Panc1 (cell line): ENCODE measurements around the gene GLI3. TPM values are rescaled to one million over a fixed set of nuclear protein-coding genes. Genes with fewer than 3 reads are reported as not detected.

Experiments used
- ATAC-seq: fragments of 200-7000 bp; cut with Tn5 transposase; 2 replicates; pipeline ENCODE4 v1.9.1; 2020; ENCODE audit warnings: mild to moderate bottlenecking, moderate library complexity
- BruUV-seq: library from RNA; stranded (reverse); fragments of 400-500 nt; replicated peaks from 2 replicates; lab custom pipeline; 2021; lab: Mats Ljungman, UMichigan
- CTCF ChIA-PET: fragments of 300-600 bp; sonication (Branson Sonifier 250); formaldehyde crosslinking; loops from one replicate; lab custom pipeline; 2022; ENCODE audit warnings: antibody characterized with exemption; lab: Charles Lee
- POLR2A ChIA-PET: fragments of 300-600 bp; sonication (Branson Sonifier 250); formaldehyde crosslinking; loops from one replicate; lab custom pipeline; 2022; ENCODE audit warnings: antibody characterized with exemption; lab: Charles Lee
- DNase-seq: peaks from one replicate; pipeline ENCODE4 v3.0.0-alpha.2; 2010; ENCODE audit warnings: low read depth, low spot score
- H3K27ac ChIP-seq: 2 replicates; pipeline ENCODE4 v1.5.1; 2011; ENCODE audit warnings: mild to moderate bottlenecking, low read length, inconsistent platforms
- H3K27me3 ChIP-seq: fragments of 200-500 bp; sonication (Bioruptor generic); 2 replicates; pipeline ENCODE4 v1.6.0; 2014; ENCODE audit warnings: low read length, inconsistent platforms; ENCODE audit not compliant: control insufficient read depth, insufficient read depth
- H3K36me3 ChIP-seq: fragments of 200-500 bp; sonication (Bioruptor generic); 2 replicates; pipeline ENCODE4 v1.5.1; 2014; ENCODE audit warnings: inconsistent platforms, mild to moderate bottlenecking, low read length, moderate library complexity; ENCODE audit not compliant: control insufficient read depth, insufficient read depth
- H3K4me1 ChIP-seq: 2 replicates; pipeline ENCODE4 v1.5.1; 2011; ENCODE audit warnings: inconsistent platforms, mild to moderate bottlenecking, low read length, moderate library complexity; ENCODE audit not compliant: control insufficient read depth, insufficient read depth
- H3K4me3 ChIP-seq, 2 experiments: 2 replicates each; pipeline ENCODE4 v1.5.1; 2011 to 2012; ENCODE audit warnings: low read depth in 2 of 2, low read length in 2 of 2, mild to moderate bottlenecking in 2 of 2, inconsistent platforms in 1 of 2, moderate library complexity in 1 of 2
- H3K9me3 ChIP-seq: fragments of 200-500 bp; sonication (Bioruptor generic); 2 replicates; pipeline ENCODE4 v1.5.1; 2014; ENCODE audit warnings: low read depth, mild to moderate bottlenecking, inconsistent platforms, low read length, moderate library complexity; ENCODE audit not compliant: control insufficient read depth, insufficient read depth
- CTCF ChIP-seq: fragments of 450-650 bp; IDR thresholded peaks from 2 replicates; pipeline ENCODE4 v1.5.1; 2017; ENCODE audit warnings: mild to moderate bottlenecking
- POLR2AphosphoS5 ChIP-seq: IDR thresholded peaks from 2 replicates; pipeline ENCODE4 v1.6.1; 2012; ENCODE audit warnings: mild to moderate bottlenecking, low read depth, low read length, moderate library complexity
- REST ChIP-seq, 2 experiments: IDR thresholded peaks; 2 replicates each; pipeline ENCODE4 v1.6.1; 2011 to 2012; ENCODE audit warnings: low read depth in 2 of 2, control low read depth in 1 of 2, low read length in 1 of 2, mild to moderate bottlenecking in 1 of 2, moderate library complexity in 1 of 2; ENCODE audit not compliant: insufficient read depth in 1 of 2
- SIN3A ChIP-seq: IDR thresholded peaks from 2 replicates; pipeline ENCODE4 v1.6.1; 2012; ENCODE audit warnings: low read depth, mild to moderate bottlenecking, low read length, moderate library complexity, borderline replicate concordance; ENCODE audit not compliant: insufficient read depth
- TCF7L2 ChIP-seq: IDR thresholded peaks from 2 replicates; pipeline ENCODE4 v1.6.1; 2011; ENCODE audit warnings: mild to moderate bottlenecking, low read depth, low read length, inconsistent platforms
- in situ Hi-C: cut with HindIII; loops from 2 replicates; pipeline ENCODE4 v1.10.0; 2016; ENCODE audit warnings: low sequenced_read_pairs, low pct_unique_long_range_greater_than_20kb
- intact Hi-C: fragments of 100-400 bp; cut with micrococcal nuclease; formaldehyde crosslinking; loops from one replicate; pipeline ENCODE4 v1.10.0; 2022; ENCODE audit not compliant: unreplicated experiment
- total RNA-seq: library from RNA; stranded (reverse); gene quantifications from one replicate; pipeline ENCODE4 v1.2.1, GENCODE V29; 2021; ENCODE audit not compliant: unreplicated experiment

The GLI3 gene
- total RNA-seq, 1 experiment from 2014 or later: 3.7 TPM

DNA sequence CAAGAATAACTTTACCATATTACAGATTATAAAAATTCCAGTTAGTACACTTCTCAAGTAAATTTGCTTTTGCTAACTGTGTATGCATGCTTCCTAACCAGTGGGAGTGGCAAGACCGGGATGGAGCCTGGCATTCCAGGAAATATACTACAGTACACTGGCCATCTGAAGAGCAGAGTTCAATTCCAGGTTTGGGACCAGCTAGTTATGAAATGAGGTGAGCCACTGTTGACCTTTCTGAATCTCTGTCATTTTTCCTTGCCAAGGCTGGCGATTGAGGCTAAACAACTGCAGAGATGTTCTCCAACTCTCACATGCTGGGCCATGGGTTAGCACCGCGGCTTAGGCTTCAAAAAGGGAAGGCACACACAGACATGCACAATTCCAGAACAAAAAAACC lies 258.2 kb downstream of the GLI3 start:
- POLR2A ChIA-PET: no interaction called here
- H3K27me3 ChIP-seq: no peaks in the 10 kb centered on the region

DNA sequence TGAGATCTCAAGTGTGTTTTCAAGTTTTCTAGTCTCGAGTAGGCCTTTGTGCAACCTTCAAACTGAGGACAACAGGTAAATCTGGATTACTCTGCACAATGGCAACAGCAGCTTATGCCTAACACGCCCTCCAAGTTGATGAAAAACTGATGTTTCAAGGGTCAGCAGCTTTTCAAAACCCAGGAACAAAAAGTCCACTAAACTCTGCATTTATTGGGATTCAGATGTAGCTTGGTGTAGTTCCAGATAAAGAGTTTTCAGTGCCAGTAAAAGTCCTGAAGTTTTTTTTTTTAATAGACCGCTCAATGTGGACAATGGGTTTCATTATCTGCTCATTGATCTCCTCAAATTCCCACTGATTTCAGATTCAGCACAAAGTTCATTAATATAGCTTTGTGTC lies 259.3 kb downstream of the GLI3 start:
- Histone ChIP-seq H3K4me1 (0 out of 2 replicates have a peak, but pooled peaks cover 3% of the 10 kb centered on the region), H3K27me3 (no peaks in the 10 kb centered on the region), H3K9me3 (no peaks in the 10 kb centered on the region), H3K36me3 (no peaks in the 10 kb centered on the region), H3K27ac (no peak overlapping the region), H3K4me3 (no peak overlapping the region)
- TF ChIP-seq CTCF (no peak), POLR2AphosphoS5 (no peak)
- no peak for DNase-seq
- in situ Hi-C loops: no loop called here
- no peak for ATAC-seq
- CTCF ChIA-PET: interaction anchor here (0.6 to 1.3 kb wide), 7 partner anchors 34 to 866 kb away, joined by 3 to 4 read pairs (median 4); no protein-coding TSS in a partner anchor
- POLR2A ChIA-PET: no interaction called here
- intact Hi-C loops: loop anchor here (5.0 to 10.0 kb wide), 3 partner anchors 210 to 867 kb away; no protein-coding TSS in a partner anchor
- no TSS peak for BruUV-seq

More for the DNA sequence above, 258.2 kb downstream of the GLI3 start:
- no peak for TF ChIP-seq SIN3A
- no peak for TF ChIP-seq CTCF
- TF ChIP-seq POLR2AphosphoS5: no peak
- no peak for TF ChIP-seq TCF7L2
- TF ChIP-seq REST (IDR thresholded peaks at IDR 0.05; ENCODE audit: insufficient read depth in 1 of 2, low read depth in 2 of 2, low read length in 1 of 2): no peak
- Histone ChIP-seq H3K9me3 (no peaks in the 10 kb centered on the region), H3K36me3 (no peaks in the 10 kb centered on the region), H3K27ac (no peak overlapping the region), H3K4me3 (no peak overlapping the region), H3K4me1 (0 out of 2 replicates have a peak, but pooled peaks cover 3% of the 10 kb centered on the region)
- CTCF ChIA-PET: interaction anchor here (1.1 kb wide), 1 partner anchor 862 kb away, joined by 3 read pairs; no protein-coding TSS in a partner anchor
- BruUV-seq: no TSS peak
- DNase-seq (no peak), ATAC-seq (no peak)
- intact Hi-C loops (loop anchor here (5.0 to 10.0 kb wide), 3 partner anchors 208 to 866 kb away; no protein-coding TSS in a partner anchor), in situ Hi-C loops (no loop called here)
